ENCODE data around the gene TSR1.

DNA sequence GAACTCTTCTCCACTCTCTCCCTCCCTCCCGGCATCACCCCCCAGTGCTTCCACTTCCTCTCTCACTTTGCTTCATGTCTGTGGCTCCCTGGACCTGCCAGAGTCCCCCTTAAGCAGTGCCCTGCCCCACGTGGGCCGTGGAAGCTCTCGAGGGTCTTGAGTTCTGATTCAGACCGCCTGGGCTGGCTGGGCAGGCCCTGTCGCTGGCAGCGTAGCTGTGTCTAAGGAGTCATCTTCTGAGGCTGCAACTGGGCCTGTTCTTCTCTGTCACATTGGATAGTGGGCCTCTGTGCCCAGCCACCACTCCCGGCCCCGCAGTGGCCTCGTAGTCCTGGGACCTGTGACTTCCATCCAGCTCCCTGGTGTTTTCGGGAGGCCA, 33.9 kb upstream of the TSR1 start:
- TF ChIP-seq CTCF (IDR thresholded peaks at IDR 0.05) (no peak), POLR2A (IDR thresholded peaks at IDR 0.05) (no peak)

All from lower leg skin (tissue), 3 donors.